GM21576 (cell line): ENCODE results near the gene UPF2.
"Not testable (repeated sequence)": the region's sequence is repeated elsewhere in the genome, so short reads cannot be mapped to it uniquely, and the experiment has no call there.

ENCODE experiments used
- ATAC-seq: cut with Tn5 transposase; IDR thresholded peaks from one replicate; pipeline ENCODE4 v1.9.1; 2021; ENCODE audit warnings: mild to moderate bottlenecking, moderate library complexity; ENCODE audit not compliant: unreplicated experiment

UPF2 gene

GRCh38 chr10:11908536-11908935, 134.1 kb downstream of the UPF2 start:
- ATAC-seq, result no peak

- ATAC-seq, result no peak
Measured at GRCh38 chr10:11907914-11908313, 134.7 kb downstream of the UPF2 start.

GRCh38 chr10:11906714-11907113, 135.9 kb downstream of the UPF2 start:
- no peak for ATAC-seq

- ATAC-seq, result no peak
Measured at GRCh38 chr10:11902646-11903045, 140.0 kb downstream of the UPF2 start.

- ATAC-seq, result no peak
Measured at GRCh38 chr10:11901833-11902475, 140.7 kb downstream of the UPF2 start.

- ATAC-seq, result no peak
Measured at GRCh38 chr10:11901454-11901832, 141.2 kb downstream of the UPF2 start.

GRCh38 chr10:11901036-11901301, 141.6 kb downstream of the UPF2 start:
- no peak for ATAC-seq

- ATAC-seq, result no peak
Measured at GRCh38 chr10:11899067-11899876, 143.3 kb downstream of the UPF2 start.

- no peak for ATAC-seq
Measured at GRCh38 chr10:11898372-11899066, 144.1 kb downstream of the UPF2 start.

GRCh38 chr10:11898033-11898371, 144.6 kb downstream of the UPF2 start:
- ATAC-seq, result no peak

- no peak for ATAC-seq
Measured at GRCh38 chr10:11896549-11897200, 145.9 kb downstream of the UPF2 start.

- no peak for ATAC-seq
Measured at GRCh38 chr10:11895598-11895997, 147.0 kb downstream of the UPF2 start.

- no peak for ATAC-seq
Measured at GRCh38 chr10:11895108-11895466, 147.5 kb downstream of the UPF2 start.

GRCh38 chr10:11894381-11895107, 148.1 kb downstream of the UPF2 start:
- ATAC-seq, result no peak

GRCh38 chr10:11893749-11894278, 148.8 kb downstream of the UPF2 start:
- ATAC-seq, result no peak

GRCh38 chr10:11891776-11892486, 150.7 kb downstream of the UPF2 start:
- no peak for ATAC-seq

- not testable (repeated sequence) for ATAC-seq
Measured at GRCh38 chr10:11889263-11889662, 153.3 kb downstream of the UPF2 start.

GRCh38 chr10:11887381-11888227, 155.0 kb downstream of the UPF2 start:
- no peak for ATAC-seq

- ATAC-seq, result no peak
Measured at GRCh38 chr10:11886851-11887250, 155.8 kb downstream of the UPF2 start.

- no peak for ATAC-seq
Measured at GRCh38 chr10:11886138-11886474, 156.5 kb downstream of the UPF2 start.
